NCI-H1417 treated with DMSO at 0.1 percent for 48 hours (cell line): Measurements from ENCODE around the gene ZNF124.
"Not testable (repeated sequence)": the region's sequence is repeated elsewhere in the genome, so short reads cannot be mapped to it uniquely, and the experiment has no call there.

Experiments
- DNase-seq: peaks from one replicate; lab custom pipeline; 2025; lab: John Stamatoyannopoulos, UW

The ZNF124 gene

DNA sequence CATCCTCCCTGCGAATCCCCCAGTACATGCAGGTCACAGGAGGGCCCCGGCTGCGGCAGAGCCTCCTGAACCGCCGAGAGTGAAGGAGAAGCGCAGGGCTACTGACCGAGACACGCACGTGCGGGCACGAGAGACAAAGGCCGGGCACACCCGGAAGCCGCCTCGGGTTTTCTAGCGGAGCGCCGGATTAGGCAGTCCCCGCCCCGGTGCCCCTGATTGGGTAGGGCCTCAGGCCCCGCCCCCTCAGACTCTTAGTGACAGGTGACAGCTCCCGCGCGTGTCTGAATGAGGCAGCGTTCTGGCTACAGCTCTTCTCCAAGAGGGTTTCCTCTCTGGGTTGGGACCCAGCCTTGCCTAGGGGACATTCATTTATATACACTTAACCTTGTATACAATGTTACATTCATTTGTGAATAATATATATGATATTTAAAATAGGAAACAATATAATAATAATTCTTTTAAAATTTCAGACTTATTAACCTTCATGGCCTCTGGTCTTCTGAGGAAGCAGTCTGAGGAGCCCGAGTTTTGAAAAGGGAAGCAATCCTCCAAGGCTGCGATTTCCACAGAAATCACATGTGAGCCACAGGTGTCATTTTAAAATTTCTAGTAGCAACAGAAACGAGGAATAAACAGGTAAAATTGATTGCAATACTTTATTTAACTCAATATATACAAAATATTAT is at the start of gene ZNF124:
ZNF124 (minus strand) TSS at position 146 of the 689 bp plus-strand sequence; CDS start at position 3, 143 bp downstream.
- DNase-seq, result peak; percentile 24

DNA sequence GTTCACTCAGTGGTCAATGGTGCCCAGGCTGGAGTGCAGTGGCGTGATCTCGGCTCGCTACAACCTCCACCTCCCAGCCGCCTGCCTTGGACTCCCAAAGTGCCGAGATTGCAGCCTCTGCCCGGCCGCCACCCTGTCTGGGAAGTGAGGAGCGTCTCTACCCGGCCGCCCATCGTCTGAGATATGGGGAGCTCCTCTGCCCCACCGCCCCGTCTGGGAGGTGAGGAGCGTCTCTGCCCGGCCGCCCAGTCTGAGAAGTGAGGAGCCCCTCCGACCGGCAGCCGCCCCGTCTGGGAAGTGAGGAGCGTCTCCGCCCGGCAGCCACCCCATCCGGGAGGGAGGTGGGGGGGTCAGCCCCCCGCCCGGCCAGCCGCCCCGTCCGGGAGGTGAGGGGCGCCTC is 48.5 kb upstream of the ZNF124 start:
- DNase-seq, result not testable (repeated sequence)

DNA sequence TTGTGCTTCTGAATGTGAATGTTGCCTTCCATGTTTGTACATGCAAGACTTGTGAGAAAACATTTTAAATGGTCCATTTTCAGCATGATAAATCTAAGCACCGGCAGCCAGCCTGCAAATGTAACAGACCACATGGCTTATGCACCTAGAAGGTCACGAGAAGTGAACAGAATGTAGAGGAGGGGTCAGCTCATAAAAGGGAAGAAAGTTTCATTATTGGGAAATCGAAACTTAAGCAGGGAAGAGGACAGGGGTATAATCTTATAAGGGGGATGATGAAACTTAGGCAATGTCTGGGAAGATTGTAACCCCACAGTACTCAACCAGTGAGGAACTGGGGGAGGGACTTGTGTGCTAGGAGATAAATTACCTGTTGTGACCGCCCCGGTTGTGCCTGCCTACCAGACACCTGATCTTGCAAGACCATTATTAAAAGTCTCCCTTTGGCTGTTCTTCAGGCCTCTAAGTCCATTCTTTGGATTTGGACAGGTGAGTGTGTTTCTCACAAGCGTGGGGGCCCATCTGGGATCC is 46.4 kb upstream of the ZNF124 start:
- no peak for DNase-seq

DNA sequence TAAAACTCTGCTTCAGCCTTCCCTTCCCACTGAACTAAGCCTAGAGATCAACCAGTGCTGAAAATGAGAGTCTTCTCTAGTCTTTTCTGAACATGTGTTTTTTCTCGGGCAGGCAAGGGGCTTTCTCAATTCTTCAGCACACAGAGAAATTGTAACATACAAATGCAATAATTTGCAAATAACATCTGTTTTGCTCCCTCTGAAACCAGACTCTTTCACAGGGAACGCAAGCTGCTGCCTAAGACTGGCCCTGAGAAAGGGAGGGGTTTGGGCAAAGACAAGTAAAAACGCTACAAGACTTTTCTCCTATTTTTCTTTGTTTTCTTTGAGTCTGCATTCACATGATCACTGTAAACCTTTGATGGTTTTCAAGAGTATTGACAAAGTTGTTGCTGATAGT is 44.4 kb upstream of the ZNF124 start:
- no peak for DNase-seq

DNA sequence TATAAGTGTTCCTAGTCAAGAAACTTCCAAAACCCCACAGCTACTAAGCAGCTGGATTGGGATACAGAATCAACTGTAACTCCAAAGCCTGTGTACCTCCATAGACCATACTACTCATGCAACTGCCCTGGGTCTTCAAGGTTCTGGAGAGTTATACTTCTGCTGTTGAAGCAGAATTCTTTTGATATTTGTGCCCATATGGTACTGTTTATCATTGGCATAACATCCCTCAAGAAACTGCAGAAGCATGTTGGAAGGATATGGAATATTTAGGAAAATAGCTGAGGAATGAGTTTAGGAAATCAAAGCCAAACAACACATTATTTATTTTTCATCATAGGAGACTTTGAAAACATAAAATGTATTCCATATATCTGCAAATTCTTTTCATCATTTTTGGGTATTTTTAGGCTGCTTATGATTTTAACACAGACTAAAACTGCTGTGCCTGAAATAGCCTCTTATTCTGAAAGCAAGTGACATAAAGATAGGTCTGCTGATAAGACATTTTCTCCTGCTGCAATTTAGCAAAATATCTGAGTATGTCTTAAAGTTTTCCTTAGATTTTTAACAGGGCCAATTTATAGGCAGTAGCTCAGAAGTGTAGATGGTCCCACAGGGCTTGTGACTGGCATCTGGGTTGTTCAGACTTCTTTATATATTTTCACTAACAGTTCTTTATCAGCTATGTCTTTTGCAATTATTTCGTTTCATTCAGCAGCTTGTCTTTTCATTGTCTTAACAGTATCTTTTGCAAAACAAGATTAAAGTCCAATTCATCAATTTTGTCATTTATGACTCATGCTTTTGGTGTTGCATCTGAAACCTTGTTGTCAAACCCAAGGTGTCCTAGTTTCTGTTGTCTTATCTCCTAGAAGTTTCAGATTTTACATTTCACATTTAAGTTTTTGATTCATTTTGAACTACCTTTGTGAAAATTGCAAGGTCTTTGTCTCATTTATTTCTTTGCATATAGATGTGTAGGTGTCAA is 41.1 kb upstream of the ZNF124 start:
- no peak for DNase-seq

DNA sequence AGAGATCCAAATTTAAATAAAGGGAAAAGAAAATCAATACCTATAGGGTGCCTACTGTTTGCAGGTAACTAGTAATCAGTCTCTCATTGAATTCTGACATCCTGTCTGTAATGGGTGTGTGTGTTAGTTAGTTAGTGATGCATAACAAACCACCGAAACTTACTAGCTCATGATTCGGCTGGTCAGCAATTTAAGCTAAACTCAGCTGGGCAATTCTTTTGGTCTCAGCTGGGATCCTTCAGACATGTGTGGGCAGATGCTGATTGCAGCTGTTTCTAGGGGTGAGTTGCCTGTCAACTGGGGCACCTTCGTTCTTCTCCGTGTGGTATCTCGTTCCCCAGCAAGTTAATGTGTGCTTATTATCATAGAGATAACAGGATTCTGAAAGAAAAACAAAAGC is 40.2 kb upstream of the ZNF124 start:
- no peak for DNase-seq

DNA sequence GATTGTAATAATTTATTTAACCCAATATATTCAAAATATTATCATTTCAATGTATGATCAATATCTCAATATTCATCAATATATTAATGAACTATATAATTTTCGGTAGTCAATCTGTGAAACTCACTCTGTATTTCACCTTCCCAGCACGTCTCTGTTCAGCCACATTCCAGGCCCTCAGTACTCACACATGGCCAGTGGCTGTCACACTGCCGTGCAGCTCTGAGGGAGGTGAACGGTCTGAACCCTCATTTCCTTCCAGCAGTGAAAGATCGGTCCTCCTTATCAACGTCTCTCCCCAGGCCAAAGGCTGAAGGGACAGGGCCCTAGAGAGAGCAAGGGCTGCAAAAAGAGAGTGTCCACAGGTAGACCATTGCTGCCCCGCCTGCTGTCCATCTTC is 39.5 kb upstream of the ZNF124 start:
- DNase-seq, result no peak

DNA sequence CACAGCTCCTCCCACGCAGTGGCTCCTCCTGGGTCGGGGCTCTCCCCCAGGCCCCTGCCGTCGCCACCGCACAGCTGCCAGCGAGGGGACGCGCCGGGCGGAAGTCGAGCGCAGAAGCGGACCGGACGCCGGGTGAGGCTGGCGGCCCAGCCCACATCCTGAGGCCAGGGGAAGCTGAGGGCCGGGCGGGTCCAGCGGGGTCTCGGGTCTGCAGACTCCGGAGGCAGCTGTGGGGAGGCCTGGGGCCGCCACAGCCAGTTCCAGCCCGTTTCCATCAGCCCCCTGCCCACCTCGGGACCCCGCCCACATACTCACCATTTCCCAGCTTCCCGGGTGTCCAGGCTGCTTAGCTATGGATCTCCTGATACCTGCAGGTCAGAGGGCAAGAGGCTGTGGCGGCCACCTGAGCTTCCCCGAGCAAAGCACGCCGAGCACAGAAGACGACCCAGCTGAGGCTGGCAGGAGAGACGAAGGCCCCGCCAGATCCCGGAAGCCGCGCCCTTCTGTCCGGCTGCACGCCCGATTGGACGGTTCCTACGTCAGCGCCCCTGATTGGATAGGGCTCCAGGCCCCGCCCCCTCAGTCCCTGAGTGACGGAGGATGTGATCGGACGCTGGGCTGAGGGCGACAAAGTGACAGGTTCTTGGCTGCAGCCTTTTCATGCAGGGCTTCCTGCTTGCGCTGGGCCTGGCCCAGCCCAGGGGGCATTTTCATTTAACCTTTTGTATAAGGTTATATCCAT is 38.7 kb upstream of the ZNF124 start:
- peak; percentile 71 for DNase-seq

DNA sequence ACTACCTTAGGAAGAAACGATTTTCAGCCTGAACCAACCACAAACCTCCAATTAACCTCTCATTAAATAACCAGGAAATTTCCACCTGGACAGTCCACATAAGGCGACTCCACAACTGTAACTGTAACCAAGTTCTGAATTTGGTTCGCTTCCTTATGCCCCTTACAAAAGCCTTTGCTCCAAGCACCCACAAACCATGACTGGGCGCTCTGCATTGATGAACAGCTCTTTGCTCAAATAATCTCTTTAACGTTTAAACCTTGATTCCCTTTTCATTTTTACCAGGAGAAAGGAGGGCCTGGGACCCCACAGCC is 38.2 kb upstream of the ZNF124 start:
- no peak for DNase-seq

DNA sequence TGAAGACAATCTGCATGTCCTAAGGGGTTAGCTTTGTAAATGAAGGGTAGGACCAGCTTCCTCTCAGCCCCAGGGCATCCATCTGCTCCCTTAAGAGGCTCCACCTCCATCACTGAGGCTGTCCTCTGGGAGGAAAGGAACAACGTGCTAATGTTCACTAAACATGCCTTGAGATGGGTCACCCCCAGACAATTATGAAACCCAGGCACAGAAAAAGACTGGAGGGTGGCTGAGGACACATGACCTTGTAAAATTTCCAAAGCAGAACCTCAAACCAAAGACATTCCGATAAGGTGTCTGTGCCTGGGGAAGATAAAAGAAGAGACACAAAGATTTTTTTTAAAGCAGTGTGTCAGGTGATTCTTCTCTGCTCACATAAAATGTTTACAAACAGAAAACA is 37.6 kb upstream of the ZNF124 start:
- DNase-seq, result no peak

DNA sequence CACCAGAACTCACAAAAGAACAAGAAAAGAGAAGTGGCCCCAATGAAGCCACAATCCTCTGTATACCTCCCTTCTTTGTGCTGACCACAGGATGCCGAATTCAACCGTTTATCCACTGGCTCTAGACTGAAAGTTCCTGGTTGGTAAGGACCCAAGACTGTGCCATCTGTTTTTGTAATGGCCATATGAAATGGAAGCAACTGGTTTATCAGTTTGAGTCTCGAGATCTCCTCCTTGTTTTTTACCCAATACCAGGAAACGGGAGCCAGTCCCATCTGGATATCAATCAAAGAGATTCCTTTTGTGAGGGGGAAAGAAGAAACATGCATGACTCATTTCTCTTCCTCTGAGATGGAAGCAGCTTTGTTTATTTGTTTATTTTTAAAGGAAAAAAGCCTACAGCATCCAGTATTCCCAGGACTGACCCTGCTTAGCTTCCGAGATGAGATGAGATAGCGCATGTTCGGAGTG is 32.4 kb upstream of the ZNF124 start:
- DNase-seq, result no peak

DNA sequence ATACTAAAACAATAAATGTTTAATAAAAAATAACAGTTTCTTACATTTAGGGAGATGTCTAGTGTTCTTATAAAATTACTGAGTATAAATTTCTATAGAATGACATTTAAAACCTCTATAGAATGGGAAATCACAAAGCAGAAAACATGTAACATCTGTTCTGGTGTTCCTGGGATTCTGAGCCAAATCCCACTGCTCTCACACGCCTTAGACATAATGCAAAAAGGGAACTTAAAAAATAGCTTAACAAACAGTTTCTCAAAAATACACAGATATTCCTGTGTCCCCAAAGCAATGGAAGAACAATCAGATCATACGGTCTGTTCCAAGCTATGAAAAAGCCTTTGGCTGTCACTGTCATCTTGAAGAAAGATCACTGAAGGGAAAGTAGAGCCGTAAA is 27.0 kb upstream of the ZNF124 start:
- no peak for DNase-seq

DNA sequence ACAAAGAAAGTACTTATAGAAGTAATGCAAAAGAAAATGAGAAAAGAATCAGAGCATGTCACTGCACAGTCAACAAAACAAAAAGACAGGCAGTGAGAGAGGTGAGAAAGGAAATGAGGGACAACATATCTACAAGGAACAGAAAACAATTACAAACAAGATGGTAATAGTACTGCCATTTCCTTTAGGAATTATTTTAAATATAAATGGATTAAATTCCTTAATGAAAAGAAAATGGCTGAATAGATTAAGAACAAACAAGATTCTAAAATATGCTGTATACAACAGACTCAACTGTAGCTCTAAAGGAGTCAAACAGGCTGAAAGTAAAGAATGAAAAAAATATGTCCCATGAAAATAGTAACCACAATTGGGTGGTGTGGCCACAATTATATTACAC is 22.1 kb upstream of the ZNF124 start:
- no peak for DNase-seq

DNA sequence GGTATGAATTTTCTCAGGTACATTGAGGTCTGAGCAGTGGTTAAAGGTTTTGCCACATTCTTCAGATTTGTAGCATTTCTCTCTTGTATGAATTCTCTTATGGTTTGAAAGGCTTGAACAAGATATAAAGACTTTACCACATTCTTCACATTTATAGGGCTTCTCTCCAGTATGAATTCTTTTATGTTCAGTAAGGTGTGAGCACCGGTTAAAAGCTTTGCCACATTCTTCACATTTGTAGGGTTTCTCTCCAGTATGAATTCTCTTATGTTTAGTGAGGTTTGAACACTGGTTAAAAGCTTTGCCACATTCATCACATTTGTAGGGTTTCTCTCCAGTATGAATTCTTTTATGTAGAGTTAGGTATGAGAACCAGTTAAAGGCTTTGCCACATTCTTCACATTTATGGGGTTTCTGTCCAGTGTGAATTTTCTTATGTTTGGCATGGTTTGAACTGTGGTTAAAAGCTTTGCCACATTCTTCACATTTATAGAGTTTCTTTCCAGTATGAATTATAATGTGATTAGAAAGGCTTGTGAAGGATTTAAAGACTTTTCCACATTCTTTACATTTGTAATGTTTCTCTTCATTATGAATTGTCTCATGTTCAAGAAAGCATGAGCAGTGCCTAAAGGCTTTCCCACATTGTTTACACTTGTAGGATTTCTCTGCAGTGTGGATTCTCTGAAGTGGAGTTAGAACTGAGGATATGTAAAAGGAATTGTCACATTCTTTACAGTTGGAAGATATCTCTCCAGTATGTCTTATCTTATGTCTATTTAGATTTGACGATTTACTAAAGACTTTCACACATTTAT is 18.4 kb upstream of the ZNF124 start:
- no peak for DNase-seq

DNA sequence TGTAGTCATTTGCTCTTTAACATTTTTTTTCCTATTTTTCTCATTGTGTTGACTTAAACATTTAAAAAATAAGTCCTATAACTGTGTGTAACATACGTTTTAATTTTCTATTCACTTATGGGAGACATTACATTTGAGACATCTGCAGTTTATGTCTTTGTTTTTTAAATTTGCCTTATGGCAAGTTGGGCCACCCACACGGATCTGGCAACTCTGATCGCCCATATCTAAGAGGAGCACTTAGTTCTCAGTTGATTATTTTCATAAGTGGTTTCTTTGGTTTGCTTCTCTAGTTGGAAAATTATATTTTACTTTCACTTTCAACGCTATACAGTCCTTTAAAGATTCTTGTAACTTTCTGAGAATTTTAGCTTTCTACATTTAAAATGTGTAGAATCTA is 13.8 kb upstream of the ZNF124 start:
- no peak for DNase-seq

DNA sequence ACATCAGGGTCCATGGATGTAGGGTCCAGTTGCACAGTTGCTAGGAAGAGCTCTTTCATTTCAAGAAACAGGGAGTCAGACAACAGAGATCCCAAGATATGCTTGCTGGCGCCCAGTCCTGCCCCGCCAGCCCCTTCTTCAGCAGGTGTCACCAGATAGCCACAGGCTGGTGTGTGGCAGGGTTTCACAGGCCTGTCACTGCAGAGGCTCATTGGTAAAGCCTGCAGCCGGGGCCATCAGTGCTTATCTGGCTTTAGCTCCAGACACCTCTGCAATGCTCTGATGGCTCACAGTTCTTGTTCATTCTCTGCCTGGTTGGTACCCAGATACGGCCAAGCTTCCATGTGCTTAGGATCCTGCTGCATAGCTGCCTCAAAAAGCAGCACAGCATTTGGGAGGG is 12.4 kb upstream of the ZNF124 start:
- no peak for DNase-seq

DNA sequence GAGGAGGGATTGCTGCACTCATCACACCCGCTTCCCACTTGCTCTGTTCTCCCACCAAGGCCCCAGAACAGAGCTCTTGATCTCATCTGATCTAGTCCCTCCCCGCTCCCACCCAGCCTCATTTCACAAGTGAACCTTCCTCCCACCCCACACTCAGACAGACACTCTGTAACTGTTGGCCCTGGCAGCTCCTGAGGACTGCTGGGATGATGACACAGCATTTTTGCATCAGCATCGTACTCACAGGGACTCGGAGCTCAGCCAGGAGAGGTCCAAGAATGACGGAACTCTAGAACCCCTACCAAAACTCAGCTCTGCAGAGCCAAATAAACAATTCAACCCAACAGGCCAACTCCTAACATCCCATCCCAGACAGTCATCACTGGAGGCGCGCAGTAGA is 11.2 kb upstream of the ZNF124 start:
- DNase-seq, result no peak

DNA sequence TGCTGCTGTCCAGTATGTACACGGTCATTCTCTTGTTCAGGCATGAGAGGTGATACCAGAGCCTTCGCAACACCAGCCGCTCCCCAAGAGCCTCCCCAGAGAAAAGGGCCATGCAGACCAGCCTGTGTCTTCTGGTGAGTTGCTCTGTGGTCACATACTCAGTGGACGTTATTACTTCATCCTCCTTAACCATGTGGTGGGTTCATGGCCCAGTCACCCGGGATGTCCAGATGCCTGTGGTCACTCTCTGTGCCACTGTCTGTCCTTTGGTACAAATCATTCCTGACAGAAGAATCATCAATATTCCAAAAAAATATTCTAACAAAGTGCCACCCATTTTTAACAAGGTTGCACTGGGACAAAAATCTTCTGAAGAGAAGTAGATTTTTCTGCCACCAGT is 8.8 kb upstream of the ZNF124 start:
- DNase-seq, result no peak

DNA sequence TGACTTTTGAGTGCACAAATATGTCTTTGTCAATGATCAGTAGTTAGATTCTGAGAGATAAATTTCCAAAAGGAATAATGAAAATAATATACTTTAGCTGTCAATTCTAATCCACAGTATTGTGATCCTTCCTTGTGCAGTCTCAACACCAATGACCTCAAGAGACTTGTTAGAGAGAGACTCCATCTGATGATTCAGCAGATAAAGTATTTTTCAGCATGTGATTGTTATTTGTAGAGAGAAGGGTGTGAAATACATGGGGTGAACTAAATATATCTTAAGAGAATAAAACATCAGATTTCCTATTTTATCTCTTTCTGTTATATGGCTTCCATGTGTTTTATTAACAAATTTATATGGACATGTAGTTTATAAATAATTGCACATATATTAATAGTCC is 5.9 kb upstream of the ZNF124 start:
- no peak for DNase-seq

DNA sequence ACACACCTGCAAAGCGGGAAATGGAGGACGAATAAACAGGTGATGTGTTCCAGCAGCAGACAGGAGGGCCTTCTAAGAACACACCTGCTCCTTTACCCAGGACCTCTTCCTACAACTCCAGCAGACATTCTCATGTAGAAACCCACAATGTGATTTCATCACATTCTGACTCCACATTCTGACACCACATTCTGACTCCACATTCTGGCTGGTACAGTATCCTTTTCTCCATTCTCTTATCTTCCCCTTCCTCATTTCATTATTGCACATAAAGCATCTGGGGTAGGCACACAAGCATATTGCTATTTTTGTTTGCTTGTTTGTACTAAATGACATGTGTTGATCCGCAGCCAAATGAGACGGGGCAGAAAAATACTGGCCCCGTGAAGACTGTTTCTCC is 3.6 kb upstream of the ZNF124 start:
- DNase-seq, result no peak

DNA sequence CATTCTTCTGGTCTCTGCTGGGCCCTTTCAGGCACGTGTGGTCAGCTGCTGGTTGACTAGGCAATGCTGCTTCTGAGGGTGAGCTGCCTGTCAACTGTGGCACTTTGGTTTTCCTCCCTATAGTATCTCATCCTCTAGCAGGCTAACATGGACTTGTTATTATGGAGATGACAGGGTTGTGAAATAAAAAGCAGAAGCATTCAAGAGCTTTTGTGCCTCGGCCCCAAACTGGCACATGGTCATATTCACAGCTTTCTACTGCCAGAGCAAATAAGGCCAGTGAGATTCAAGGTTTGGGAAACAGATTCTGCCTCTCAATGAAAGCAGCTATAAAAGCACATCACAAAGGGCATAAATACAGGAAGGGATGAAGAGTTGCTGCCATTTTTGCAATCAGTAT is 1.6 kb upstream of the ZNF124 start:
- DNase-seq, result no peak

DNA sequence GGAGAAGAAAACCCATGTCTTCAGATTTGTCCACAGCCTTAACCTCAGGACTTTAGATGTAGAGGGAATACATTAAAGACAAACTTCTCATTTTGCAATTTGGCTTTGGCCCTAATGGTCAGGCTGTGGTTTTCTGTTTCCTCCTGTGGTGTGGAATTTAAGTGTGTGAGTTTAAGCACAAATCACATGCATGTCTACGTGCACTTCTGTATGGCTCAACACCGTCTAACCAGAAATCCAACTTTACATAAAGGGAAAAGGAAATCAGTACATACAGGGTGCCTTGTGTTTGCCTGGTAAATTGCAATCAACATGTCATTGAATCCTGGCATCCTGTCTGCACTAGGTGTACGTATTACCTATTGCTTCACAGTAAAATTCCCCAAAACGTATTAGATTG is 1.2 kb upstream of the ZNF124 start:
- DNase-seq, result no peak
